Spleen (tissue), 11 donors: ENCODE measurements around the gene ATP2C2. TPM values are rescaled to one million over a fixed set of nuclear protein-coding genes. Genes with fewer than 3 reads are reported as not detected.

Experiments
- DNase-seq: peaks from one replicate; pipeline ENCODE4 v3.0.0-alpha.2; 2020
- H3K27ac ChIP-seq, 8 donors: fragments of 200-600 bp; sonication (generic) in 7 of 8; 1 replicate in 4 of 8; 2 replicates in 4 of 8; pipeline versions ENCODE4 v1.5.0 to v1.8.0; 2016 to 2021; ENCODE audit warnings: inconsistent platforms in 4 of 8, mild to moderate bottlenecking in 4 of 8, moderate library complexity in 1 of 8
- H3K27me3 ChIP-seq, 7 donors: fragments of 200-600 bp; sonication (generic) in 6 of 7; replicated peaks in 1 of 7; 1 replicate in 4 of 7; 2 replicates in 3 of 7; pipeline versions ENCODE4 v1.5.0 to v1.8.0; 2016 to 2021; ENCODE audit warnings: inconsistent platforms in 3 of 7, mild to moderate bottlenecking in 1 of 7
- H3K36me3 ChIP-seq, 6 donors: fragments of 200-600 bp; sonication (generic) in 5 of 6; 1 replicate in 4 of 6; 2 replicates in 2 of 6; pipeline versions ENCODE4 v1.5.0 to v1.8.0; 2016 to 2021; ENCODE audit warnings: inconsistent platforms in 2 of 6
- H3K4me1 ChIP-seq, 6 donors: fragments of 200-600 bp; sonication (generic) in 5 of 6; 1 replicate in 3 of 6; 2 replicates in 3 of 6; pipeline versions ENCODE4 v1.5.0 to v1.8.0; 2016 to 2021; ENCODE audit warnings: inconsistent platforms in 3 of 6
- H3K4me3 ChIP-seq, 8 donors: fragments of 200-600 bp; sonication (generic) in 7 of 8; 1 replicate in 4 of 8; 2 replicates in 4 of 8; pipeline versions ENCODE4 v1.5.0 to v1.8.0; 2016 to 2021; ENCODE audit warnings: inconsistent platforms in 4 of 8, mild to moderate bottlenecking in 4 of 8, moderate library complexity in 2 of 8
- H3K9me3 ChIP-seq, 8 donors: fragments of 200-600 bp; sonication (generic) in 7 of 8; 1 replicate in 4 of 8; 2 replicates in 4 of 8; pipeline versions ENCODE4 v1.5.0 to v1.8.0; 2016 to 2021; ENCODE audit warnings: inconsistent platforms in 4 of 8
- CTCF ChIP-seq, 11 experiments: fragments of 200-600 bp in 7 of 11; fragments of 450-650 bp in 4 of 11; sonication (generic) in 4 of 11; IDR thresholded peaks in 8 of 11; conservative IDR thresholded peaks in 3 of 11; 1 replicate in 7 of 11; 2 replicates in 4 of 11; pipeline versions ENCODE4 v1.4.0 to v1.8.0; 2016 to 2021; ENCODE audit warnings: antibody characterized with exemption in 11 of 11, inconsistent platforms in 4 of 11, mild to moderate bottlenecking in 1 of 11
- POLR2A ChIP-seq, 3 donors: fragments of 450-650 bp; IDR thresholded peaks; one replicate each; pipeline ENCODE4 v1.5.1; 2017; ENCODE audit warnings: antibody characterized with exemption in 3 of 3, mild to moderate bottlenecking in 1 of 3
- POLR2AphosphoS5 ChIP-seq, 3 donors: sonication (generic); formaldehyde crosslinking; IDR thresholded peaks; one replicate each; pipeline ENCODE4 v1.5.1; 2017; ENCODE audit warnings: antibody characterized with exemption in 3 of 3
- WGBS, 5 donors: extraction: QIAGEN DNeasy Blood & Tissue Kit in 3 of 5; methylation state at CpG; one replicate each; pipeline versions ENCODE4 v1.1.5 to v1.1.7; 2013 to 2018; 5-methylcytosine and 5-hydroxymethylcytosine counted together
- intact Hi-C: fragments of 100-400 bp; cut with DNase I; formaldehyde crosslinking; loops from one replicate; pipeline ENCODE4 v1.15.0; 2023; ENCODE audit warnings: low total_unique reads
- polyA plus RNA-seq, 3 donors: library from polyadenylated mRNA; stranded (reverse); fragments of 200-250 nt; gene quantifications; one replicate each; pipeline ENCODE4 v1.2.1, GENCODE V29; 2013
- total RNA-seq, 7 donors: library from RNA; depleted of rRNA in 3 of 7; stranded (reverse); fragments of >200 nt in 3 of 7; fragmentation: NEBNext Ultra II Directional in 4 of 7; extraction: Animal tissue kit (Norgen Biotek cat#: 25700) in 4 of 7; gene quantifications; one replicate each; pipeline versions ENCODE4 v1.1.0 to v1.2.1, GENCODE V29; 2016 to 2021
- donor health status: healthy with polysubstance abuse.
- donor health status: DM: no; HTN: no; CAD: no; lungs with moderate emphysema.
- donor health status: DM: no; HTN: no; CAD: no.
- donor health status: Bipolar disorder and iron deficiency.
- donor health status: healthy.
- donor health status: DM: no; HTN: no; CAD: no.
- donor health status: DM: yes; HTN: yes; CAD: no.

The ATP2C2 gene
- total and polyA plus RNA-seq, 10 donors, result 0.09 to 8.1 (median 1.2) TPM

- no peak overlapping the region for H3K4me3 ChIP-seq
- no peaks in the 10 kb centered on the region for H3K27me3 ChIP-seq
- H3K9me3 ChIP-seq, result peaks cover 0 to 24% (median 16%) of the 10 kb centered on the region in 8 donors
- no peaks in the 10 kb centered on the region for H3K4me1 ChIP-seq
- WGBS, 5 donors, result 95 to 100% (median 96%) methylated on average over 3 of the region's 3 CpGs
- intact Hi-C loops, result no loop called here
- DNase-seq, result no peak
- peaks cover 3 to 71% (median 39%) of the 10 kb centered on the region in 6 donors for H3K36me3 ChIP-seq
- TF ChIP-seq POLR2A (IDR thresholded peaks at IDR 0.05), result no peak
- TF ChIP-seq POLR2AphosphoS5 (IDR thresholded peaks at IDR 0.05), result no peak
- no peak for TF ChIP-seq CTCF (IDR thresholded peaks at IDR 0.05 in 8 of 11, conservative IDR thresholded peaks at IDR 0.05 in 3 of 11)
- H3K27ac ChIP-seq, result no peak overlapping the region
Measured at GRCh38 chr16:84496991-84497390, 128.7 kb downstream of the ATP2C2 start.

- Histone ChIP-seq H3K36me3 (peaks cover 3 to 71% (median 39%) of the 10 kb centered on the region in 6 donors), H3K27ac (no peak overlapping the region), H3K4me3 (no peak overlapping the region), H3K27me3 (no peaks in the 10 kb centered on the region), H3K9me3 (peaks cover 0 to 23% (median 16%) of the 10 kb centered on the region in 8 donors), H3K4me1 (no peaks in the 10 kb centered on the region)
- DNase-seq, result peak; percentile 9
- 87 to 94% (median 90%) methylated on average over 18 of the region's 18 CpGs for WGBS, 5 donors
- intact Hi-C loops, result no loop called here
- no peak for TF ChIP-seq POLR2AphosphoS5 (IDR thresholded peaks at IDR 0.05)
- no peak for TF ChIP-seq CTCF (IDR thresholded peaks at IDR 0.05 in 8 of 11, conservative IDR thresholded peaks at IDR 0.05 in 3 of 11)
- no peak for TF ChIP-seq POLR2A (IDR thresholded peaks at IDR 0.05)
Measured at GRCh38 chr16:84497418-84498222, 129.3 kb downstream of the ATP2C2 start.

GRCh38 chr16:84498223-84498610 lies 129.9 kb downstream of the ATP2C2 start:
- Histone ChIP-seq H3K4me1 (peaks cover 0 to 3% (median under 1%) of the 10 kb centered on the region in 6 donors), H3K27me3 (no peaks in the 10 kb centered on the region), H3K36me3 (peaks cover 3 to 65% (median 39%) of the 10 kb centered on the region in 6 donors), H3K27ac (no peak overlapping the region), H3K4me3 (no peak overlapping the region), H3K9me3 (peaks cover 0 to 17% (median 10%) of the 10 kb centered on the region in 8 donors)
- peak; percentile 15 for DNase-seq
- intact Hi-C loops, result no loop called here
- WGBS, 5 donors, result 92 to 100% (median 96%) methylated on average over 2 of the region's 2 CpGs
- TF ChIP-seq POLR2AphosphoS5 (IDR thresholded peaks at IDR 0.05) (no peak), CTCF (IDR thresholded peaks at IDR 0.05 in 8 of 11, conservative IDR thresholded peaks at IDR 0.05 in 3 of 11) (no peak), POLR2A (IDR thresholded peaks at IDR 0.05) (no peak)

- WGBS, 5 donors, result 92 to 96% (median 94%) methylated on average over 13 of the region's 13 CpGs
- H3K4me1 ChIP-seq, result peaks cover 4 to 11% (median 8%) of the 10 kb centered on the region in 6 donors
- TF ChIP-seq CTCF (IDR thresholded peaks at IDR 0.05 in 8 of 11, conservative IDR thresholded peaks at IDR 0.05 in 3 of 11) (no peak), POLR2A (IDR thresholded peaks at IDR 0.05) (no peak), POLR2AphosphoS5 (IDR thresholded peaks at IDR 0.05) (no peak)
- H3K36me3 ChIP-seq, result peaks cover 3 to 57% (median 33%) of the 10 kb centered on the region in 6 donors
- H3K4me3 ChIP-seq, result no peak overlapping the region
- H3K27ac ChIP-seq, result no peak overlapping the region
- H3K9me3 ChIP-seq, result peaks cover 0 to 8% (median 2%) of the 10 kb centered on the region in 8 donors
- intact Hi-C loops, result no loop called here
- no peaks in the 10 kb centered on the region for H3K27me3 ChIP-seq
- peak; percentile 47 for DNase-seq
Measured at GRCh38 chr16:84498859-84499620, 130.7 kb downstream of the ATP2C2 start.
